Omental fat pad (tissue), 4 donors: ENCODE results near the gene CRHR1. TPM values are rescaled to one million over a fixed set of nuclear protein-coding genes. Genes with fewer than 3 reads are reported as not detected.

Experiments used
- ATAC-seq: fragments of 150-250 bp; one replicate; pipeline ENCODE4 v1.9.1; 2016; ENCODE audit warnings: mild to moderate bottlenecking, moderate library complexity; ENCODE audit not compliant: low FRiP score
- DNase-seq: peaks from one replicate; pipeline ENCODE4 v3.0.0-alpha.2; 2019; ENCODE audit warnings: low spot score
- CTCF ChIP-seq, 3 donors: fragments of 450-650 bp; IDR thresholded peaks; one replicate each; pipeline ENCODE4 v1.5.1; 2016 to 2017; ENCODE audit warnings: antibody characterized with exemption in 3 of 3, mild to moderate bottlenecking in 3 of 3, moderate library complexity in 2 of 3
- total RNA-seq, 4 donors: library from RNA; depleted of rRNA; stranded (reverse); fragments of >200 nt; gene quantifications; one replicate each; pipeline ENCODE4 v1.1.0, GENCODE V29; 2016

CRHR1 gene
- not detected for total RNA-seq

DNA sequence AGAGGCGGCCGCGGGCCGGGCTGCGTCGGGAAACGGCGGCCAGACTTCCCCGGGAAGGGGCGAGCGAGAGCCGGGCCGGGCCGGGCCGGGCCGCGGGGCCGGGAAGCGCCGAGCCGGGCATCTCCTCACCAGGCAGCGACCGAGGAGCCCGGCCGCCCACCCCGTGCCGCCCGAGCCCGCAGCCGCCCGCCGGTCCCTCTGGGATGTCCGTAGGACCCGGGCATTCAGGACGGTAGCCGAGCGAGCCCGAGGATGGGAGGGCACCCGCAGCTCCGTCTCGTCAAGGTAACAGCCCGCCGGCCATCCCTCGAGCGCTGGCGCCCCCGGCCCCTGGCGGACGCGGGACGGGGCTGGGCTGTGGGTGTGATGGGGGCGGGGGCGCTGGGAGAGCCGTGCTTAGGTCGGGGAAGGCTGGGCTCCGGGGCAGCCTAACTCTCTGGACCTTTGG lies at the start of gene CRHR1:
Gene CRHR1, plus strand, starts transcription at position 28 of the 448 bp plus-strand sequence. Its CDS starts 225 bp downstream, at position 253.
- no peak for TF ChIP-seq CTCF (IDR thresholded peaks at IDR 0.05)
- ATAC-seq (peak; percentile 13), DNase-seq (no peak)

DNA sequence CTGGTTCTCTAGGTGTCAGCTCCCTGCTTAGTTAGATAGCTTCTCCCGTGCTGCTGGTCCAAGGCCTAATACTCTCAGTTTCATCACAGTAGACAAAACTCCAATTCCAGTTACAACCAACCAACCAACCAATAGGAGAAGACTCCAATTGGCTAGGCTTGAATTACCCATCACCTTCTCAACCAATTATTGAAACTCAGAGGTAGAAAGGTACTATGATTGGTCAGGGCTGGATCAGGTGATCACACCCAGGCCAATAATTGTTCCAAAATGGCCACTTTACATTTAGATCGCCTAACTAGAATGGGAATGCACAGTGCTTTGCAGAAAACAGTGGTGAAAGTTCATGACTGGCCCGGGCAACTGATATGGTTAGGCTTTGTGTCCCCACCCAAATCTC lies 49.5 kb upstream of the CRHR1 start:
- TF ChIP-seq CTCF (IDR thresholded peaks at IDR 0.05), result no peak
- ATAC-seq (no peak), DNase-seq (no peak)

DNA sequence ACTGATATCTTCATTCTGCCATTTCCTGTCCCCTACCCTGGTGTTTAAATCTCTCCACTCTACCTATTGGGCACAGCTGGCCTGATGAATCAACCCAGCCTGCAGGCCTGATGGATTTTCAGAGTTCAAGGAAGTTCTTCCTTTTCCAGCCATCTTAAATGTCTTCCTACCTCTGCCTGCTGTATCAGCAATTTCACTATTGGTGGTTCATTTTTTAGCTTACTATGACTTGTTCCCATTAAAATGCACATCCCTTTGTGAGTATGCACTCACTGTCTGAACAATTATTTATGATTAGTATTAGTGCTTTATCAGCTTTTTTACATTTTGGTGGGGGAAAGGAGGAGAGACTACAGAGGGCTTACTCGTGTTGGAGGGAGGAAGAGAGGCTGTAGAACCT lies 48.6 kb upstream of the CRHR1 start:
- ATAC-seq (no peak), DNase-seq (no peak)
- TF ChIP-seq CTCF (IDR thresholded peaks at IDR 0.05), result no peak

GRCh38 chr17:45739786-45740185 lies 44.3 kb upstream of the CRHR1 start:
- peak; percentile 19 for ATAC-seq
- no peak for TF ChIP-seq CTCF (IDR thresholded peaks at IDR 0.05)
- no peak for DNase-seq

DNA sequence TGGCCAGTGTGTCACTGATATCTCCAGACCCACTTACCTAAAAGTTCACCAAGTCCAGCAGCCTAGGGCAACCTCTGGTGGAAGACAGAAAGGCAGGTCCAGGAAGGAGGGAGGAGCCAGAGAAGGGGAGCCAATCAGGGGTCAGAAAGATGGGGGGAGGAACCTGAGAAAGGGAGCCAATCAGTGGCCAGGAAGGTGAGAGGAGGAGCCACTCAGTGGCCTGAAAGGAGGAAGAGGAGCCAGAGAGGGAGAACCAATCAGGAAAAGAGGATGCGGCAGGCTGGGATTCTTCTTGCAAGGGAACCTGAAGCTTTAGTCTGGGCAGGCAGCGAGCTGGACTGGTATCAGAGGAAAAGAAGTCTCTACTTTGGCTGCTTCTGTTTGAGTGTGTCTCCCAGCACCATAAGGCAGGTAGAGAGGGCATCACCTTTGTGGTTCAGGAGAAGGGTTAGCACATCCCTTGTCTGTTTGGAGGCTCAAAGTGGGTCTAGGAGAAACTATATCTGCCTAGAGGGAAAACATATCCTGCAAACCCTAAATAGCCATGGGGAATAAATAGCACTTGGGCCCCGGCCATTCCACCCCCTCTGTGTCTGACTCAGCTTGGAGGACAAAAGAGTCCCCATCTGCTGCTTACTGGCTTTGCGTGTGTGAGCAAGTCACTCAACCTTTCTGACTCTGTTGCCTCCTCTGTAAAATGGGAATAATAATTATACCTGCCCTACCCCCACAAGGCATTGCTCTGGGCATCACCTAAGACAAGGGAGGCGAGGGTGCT lies 43.4 kb upstream of the CRHR1 start:
- no peak for ATAC-seq

GRCh38 chr17:45742251-45742650 lies 41.9 kb upstream of the CRHR1 start:
- ATAC-seq, result no peak

More for the DNA sequence above, 43.4 kb upstream of the CRHR1 start:
- no peak for TF ChIP-seq CTCF (IDR thresholded peaks at IDR 0.05)
- no peak for DNase-seq

More at GRCh38 chr17:45742251-45742650, 41.9 kb upstream of the CRHR1 start:
- no peak for DNase-seq
- TF ChIP-seq CTCF (IDR thresholded peaks at IDR 0.05), result no peak
